HG03066 (cell line): Measurements from ENCODE around the gene DCAF4.

Source experiments
- ATAC-seq: cut with Tn5 transposase; IDR thresholded peaks from one replicate; pipeline ENCODE4 v1.9.1; 2021; ENCODE audit warnings: low read depth; ENCODE audit not compliant: unreplicated experiment

Gene DCAF4

GRCh38 chr14:72894323-72894622, 32.0 kb upstream of the DCAF4 start:
- ATAC-seq, result no peak

- ATAC-seq, result no peak
Observed at GRCh38 chr14:72894623-72895378, 31.5 kb upstream of the DCAF4 start.

- ATAC-seq, result no peak
Observed at GRCh38 chr14:72898448-72898847, 27.8 kb upstream of the DCAF4 start.

- no peak for ATAC-seq
Observed at GRCh38 chr14:72901361-72901760, 24.9 kb upstream of the DCAF4 start.

- ATAC-seq, result no peak
Observed at GRCh38 chr14:72902801-72903530, 23.3 kb upstream of the DCAF4 start.

- no peak for ATAC-seq
Observed at GRCh38 chr14:72903716-72904115, 22.5 kb upstream of the DCAF4 start.

- ATAC-seq, result no peak
Observed at GRCh38 chr14:72904218-72904617, 22.0 kb upstream of the DCAF4 start.

- no peak for ATAC-seq
Observed at GRCh38 chr14:72904840-72905561, 21.3 kb upstream of the DCAF4 start.

- no peak for ATAC-seq
Observed at GRCh38 chr14:72906316-72906715, 19.9 kb upstream of the DCAF4 start.

GRCh38 chr14:72906879-72907278, 19.4 kb upstream of the DCAF4 start:
- no peak for ATAC-seq

GRCh38 chr14:72907886-72908285, 18.4 kb upstream of the DCAF4 start:
- no peak for ATAC-seq

GRCh38 chr14:72909163-72909562, 17.1 kb upstream of the DCAF4 start:
- ATAC-seq, result no peak

GRCh38 chr14:72913809-72914208, 12.5 kb upstream of the DCAF4 start:
- ATAC-seq, result no peak

GRCh38 chr14:72916174-72916573, 10.1 kb upstream of the DCAF4 start:
- ATAC-seq, result no peak

- no peak for ATAC-seq
Observed at GRCh38 chr14:72917094-72917802, 9.0 kb upstream of the DCAF4 start.

GRCh38 chr14:72920008-72920407, 6.3 kb upstream of the DCAF4 start:
- no peak for ATAC-seq

- no peak for ATAC-seq
Observed at GRCh38 chr14:72921396-72921795, 4.9 kb upstream of the DCAF4 start.

- ATAC-seq, result no peak
Observed at GRCh38 chr14:72924337-72924736, 1.9 kb upstream of the DCAF4 start.

- no peak for ATAC-seq
Observed at GRCh38 chr14:72925171-72925759, 999 bp upstream of the DCAF4 start.

GRCh38 chr14:72925815-72926291, 411 bp upstream of the DCAF4 start:
- peak; percentile 19 for ATAC-seq
